HG02623 (cell line): ENCODE results near the gene POMT2.

Source experiments
- ATAC-seq: cut with Tn5 transposase; IDR thresholded peaks from one replicate; pipeline ENCODE4 v1.9.1; 2021; ENCODE audit warnings: moderate library complexity; ENCODE audit not compliant: unreplicated experiment

POMT2 gene

GRCh38 chr14:77268989-77269600 is 51.6 kb downstream of the POMT2 start:
- ATAC-seq: no peak

DNA sequence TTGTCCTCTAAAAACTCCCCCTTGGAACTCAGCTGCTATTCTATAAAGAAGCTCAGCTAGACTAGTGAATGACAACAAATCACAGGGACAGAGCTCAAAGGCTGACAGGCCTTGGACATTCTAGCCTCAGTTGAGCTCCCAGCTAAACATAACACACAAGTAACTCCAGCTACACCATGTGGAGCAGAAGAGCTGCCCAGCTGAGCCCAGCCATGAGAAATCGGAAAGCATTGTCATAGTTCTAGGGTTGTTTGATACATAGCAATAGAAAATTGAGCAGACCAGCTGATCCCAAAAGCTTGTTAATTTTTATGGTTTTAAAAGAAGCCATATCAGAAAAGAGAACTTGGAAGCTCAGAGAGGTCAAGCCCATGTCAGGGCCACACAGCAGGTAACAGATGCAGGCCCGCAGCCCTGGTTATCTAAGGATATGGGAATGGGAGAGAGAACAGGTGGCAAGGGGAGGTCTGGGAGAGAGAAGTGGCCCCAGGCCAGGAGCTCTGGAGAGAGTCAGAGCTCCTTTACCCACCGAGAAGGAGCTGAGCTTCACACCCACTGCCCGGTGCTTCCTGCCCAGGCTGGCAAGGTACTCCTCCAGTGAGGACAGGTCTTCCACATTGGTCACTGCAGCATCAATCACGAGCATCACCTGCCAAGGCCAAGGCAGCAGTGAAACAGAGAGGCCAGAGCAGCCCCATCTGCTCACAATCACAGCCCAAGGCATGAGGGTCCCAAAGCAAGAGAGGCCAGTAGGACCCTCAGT is 52.6 kb downstream of the POMT2 start:
- no peak for ATAC-seq

DNA sequence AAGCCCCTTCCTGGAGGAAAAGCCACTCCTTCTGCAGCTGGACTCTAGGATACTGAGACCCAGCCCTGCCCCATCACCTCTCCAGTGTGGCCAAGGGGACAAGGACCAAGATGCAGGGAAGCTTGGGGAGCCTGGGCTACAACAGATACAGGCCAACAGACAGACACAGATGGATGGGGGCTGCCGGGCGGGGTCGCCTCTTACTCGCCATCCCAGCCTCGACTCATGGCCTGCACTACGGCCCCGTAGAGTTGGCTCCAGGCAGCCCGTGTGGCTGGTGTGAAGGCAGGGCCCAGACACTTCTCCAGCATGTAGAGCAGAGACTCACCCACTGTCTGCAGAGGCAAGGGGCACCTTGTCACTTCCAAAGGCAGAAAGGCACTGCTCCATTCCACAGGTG is 54.3 kb downstream of the POMT2 start:
- no peak for ATAC-seq

DNA sequence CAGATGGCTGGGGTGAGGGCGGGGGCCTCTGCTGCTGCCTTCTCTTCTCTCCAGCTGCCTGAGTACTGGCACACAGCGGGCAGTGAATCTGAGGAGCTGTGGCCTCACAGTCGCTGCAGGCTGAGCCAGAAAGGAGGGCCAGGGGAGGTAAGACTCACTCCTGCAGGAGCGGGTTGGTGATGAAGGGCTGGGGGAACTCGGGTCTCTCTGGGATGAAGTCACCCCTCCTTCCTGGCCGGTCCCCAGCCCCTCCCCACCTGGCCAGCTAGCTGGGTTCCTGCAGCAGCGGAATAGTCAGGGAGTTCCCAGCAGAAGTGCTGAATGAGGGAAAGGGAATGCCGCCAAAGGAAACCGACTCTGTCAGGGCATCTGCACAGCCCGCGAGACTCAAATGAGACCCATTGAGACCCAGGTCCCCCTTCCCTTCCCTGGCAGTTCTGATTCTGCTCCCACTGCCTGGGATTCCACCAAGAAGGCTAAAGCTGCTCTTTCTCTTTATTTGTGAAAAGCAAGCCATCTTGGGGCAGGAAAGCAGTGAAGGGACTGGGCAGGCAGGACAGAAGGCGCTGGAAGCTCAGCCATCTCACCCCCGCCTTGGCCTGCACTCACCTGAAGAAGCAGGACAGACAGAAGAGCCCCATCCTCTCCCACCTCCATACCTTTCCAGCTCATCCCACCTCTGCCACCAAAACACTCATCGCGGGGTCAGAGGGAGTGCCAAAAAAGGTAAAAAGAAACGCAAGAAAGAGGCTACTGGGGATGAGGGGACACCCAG is 54.9 kb downstream of the POMT2 start:
- no peak for ATAC-seq

DNA sequence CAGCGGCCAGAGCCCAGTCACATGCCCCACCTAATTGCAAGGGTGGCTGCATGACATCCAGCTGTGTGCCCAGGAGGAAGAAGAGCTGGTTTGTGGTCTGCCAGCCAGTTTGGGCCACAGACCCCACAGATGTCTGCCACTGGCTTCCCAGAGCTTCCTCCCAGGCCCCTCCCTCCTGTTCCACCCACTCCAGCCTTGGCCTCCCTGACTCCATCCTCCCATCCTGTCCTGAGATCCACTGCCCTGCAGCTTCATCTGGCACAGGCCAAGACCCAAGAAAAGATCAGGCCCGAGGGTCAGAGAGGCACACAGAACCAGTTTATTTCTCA is 55.5 kb downstream of the POMT2 start:
- no peak for ATAC-seq

- ATAC-seq: no peak
Measured at GRCh38 chr14:77264466-77265186, 56.1 kb downstream of the POMT2 start.

GRCh38 chr14:77260631-77261030 is 60.1 kb downstream of the POMT2 start:
- ATAC-seq: no peak

GRCh38 chr14:77260199-77260598 is 60.5 kb downstream of the POMT2 start:
- no peak for ATAC-seq

DNA sequence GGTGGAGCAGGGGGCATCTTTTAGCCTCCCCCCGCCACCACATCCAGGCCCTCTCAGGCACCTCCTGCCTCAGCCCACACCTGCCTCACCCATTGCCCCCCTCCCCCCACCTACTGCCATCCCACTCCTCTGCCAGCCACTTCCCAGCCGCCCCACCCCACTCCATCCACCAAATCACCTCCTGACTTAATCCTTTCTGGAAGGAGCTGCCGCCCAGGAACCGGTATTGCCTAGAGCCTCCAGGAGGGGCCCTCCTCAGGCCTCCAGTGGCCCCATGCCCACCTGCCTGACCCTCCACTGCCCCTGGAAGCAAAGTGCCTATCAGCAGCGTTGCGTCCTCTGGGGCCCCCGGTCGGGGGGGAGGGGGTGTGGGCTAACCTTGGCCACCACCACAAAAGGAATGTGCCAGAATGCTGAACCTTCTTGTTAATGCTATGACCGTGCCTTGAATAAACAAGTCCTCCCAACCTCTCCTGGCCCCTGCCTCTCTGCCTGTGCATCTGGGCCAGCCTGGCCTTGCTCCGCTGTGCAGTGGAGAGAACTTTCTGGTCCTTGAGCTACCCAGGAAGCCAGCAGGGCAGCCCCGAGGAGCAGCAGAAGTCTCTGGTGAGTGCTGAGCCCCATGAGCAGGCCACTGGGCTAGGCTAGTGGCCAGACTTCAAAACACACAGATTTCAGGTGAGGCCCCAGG is 61.5 kb downstream of the POMT2 start:
- no peak for ATAC-seq

DNA sequence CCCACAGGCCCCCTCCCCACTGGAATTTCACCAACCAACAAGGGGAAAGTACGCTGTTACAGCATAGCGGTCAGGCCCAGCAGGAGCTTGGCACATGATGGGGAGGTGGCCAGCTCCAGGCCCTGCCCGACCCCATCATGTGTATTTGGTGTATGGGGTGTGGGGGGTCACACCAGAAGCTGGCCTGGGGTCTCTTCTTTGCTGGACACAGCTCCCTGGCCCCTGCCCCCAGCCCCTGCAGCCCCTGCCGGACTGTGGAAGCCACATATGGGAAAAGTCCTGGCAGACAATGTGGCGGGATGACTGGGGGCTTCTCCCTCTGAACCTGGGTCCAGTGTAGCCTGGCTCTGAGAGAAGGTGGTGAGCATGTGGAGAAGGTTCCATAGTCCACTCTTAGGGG is 62.1 kb downstream of the POMT2 start:
- no peak for ATAC-seq

GRCh38 chr14:77257700-77258099 is 63.0 kb downstream of the POMT2 start:
- no peak for ATAC-seq

GRCh38 chr14:77256694-77257093 is 64.0 kb downstream of the POMT2 start:
- ATAC-seq: no peak

GRCh38 chr14:77253333-77254190 is 67.1 kb downstream of the POMT2 start:
- no peak for ATAC-seq

DNA sequence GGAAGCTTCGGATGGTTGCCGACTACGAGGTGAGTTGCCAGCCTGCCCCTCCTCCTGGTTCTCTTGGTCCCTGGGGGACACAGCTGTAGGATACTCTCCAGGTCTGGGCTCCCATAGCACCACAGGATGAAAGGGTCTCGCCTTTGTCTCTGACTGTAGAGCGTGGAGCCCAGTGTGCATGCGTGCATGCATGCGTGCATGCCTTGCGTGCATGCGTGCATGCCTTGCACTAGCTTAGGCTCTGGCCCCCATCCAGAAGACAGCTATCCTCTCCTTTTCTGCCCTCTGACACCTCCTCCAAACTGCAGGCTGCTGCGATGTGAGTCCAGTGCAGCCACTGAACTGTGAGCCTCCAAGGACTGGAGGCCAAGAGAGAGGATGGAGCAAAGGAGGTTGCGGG is 68.8 kb downstream of the POMT2 start:
- no peak for ATAC-seq

GRCh38 chr14:77250927-77251326 is 69.8 kb downstream of the POMT2 start:
- ATAC-seq: no peak

DNA sequence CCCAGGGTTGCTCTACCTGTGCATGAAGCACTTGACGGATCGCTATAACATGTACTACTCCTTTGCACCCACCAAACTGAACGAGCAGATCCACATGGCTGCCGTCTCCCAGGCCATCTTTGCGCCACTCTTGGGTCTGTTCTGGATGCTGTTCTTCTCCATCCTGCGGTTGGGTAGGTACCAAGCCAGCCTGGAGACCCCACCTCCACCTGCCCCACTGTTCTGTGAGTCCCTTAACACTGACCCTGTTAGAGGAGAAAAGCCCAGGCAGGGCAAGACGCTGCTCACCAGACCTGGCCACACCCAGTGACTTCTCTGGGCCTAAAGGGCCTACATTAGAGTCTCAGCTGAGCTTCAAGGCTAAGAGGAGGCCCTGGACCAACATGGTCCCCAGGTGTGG is 71.4 kb downstream of the POMT2 start:
- ATAC-seq: no peak

- ATAC-seq: no peak
Measured at GRCh38 chr14:77248666-77249065, 72.0 kb downstream of the POMT2 start.

- no peak for ATAC-seq
Measured at GRCh38 chr14:77246784-77247183, 73.9 kb downstream of the POMT2 start.

- no peak for ATAC-seq
Measured at GRCh38 chr14:77245820-77246219, 74.9 kb downstream of the POMT2 start.

DNA sequence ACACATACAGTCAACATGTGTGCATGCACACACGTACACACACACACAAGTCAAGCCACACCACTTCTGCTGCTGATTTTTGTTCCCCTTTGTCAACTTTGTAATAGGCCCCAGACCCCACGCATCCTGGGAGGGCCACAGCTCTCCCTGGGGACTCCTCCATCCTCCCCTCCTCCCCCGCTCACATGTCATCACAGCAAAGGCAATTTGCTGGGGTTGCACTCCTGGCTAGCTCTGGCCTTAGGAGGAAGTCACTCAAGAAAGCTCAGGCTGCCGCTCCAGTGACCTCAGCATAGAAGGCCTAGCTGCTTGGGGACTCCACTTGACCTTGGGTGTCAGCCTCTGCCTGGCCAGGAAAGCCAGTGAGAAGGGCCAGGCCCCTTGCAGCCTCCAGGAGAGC is 76.8 kb downstream of the POMT2 start:
- no peak for ATAC-seq
